HG03432 (cell line): Measurements from ENCODE around the gene PSMB8.

Experiments used
- ATAC-seq: cut with Tn5 transposase; IDR thresholded peaks from one replicate; pipeline ENCODE4 v1.9.1; 2021; ENCODE audit warnings: mild to moderate bottlenecking, moderate library complexity; ENCODE audit not compliant: unreplicated experiment

PSMB8 gene

DNA sequence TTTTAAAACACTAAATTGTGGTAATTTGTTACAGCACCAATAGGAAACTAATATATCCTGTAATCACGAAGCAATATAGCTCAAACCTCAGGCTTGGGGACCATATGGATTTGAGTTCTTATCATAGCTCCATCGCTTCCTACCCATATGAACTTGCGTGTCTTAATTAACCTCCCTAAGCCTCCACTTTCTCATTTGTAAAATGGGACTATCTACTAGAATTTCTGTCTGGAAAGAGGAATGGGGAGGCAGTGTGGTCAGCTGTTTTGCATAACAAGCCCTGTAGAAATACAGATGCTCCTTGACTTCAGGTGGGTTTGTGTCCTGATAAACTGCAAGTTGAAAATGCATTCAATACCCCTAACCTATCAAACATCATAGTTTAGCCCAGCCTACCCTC is 44.1 kb downstream of the PSMB8 start:
- ATAC-seq, result no peak

- ATAC-seq, result no peak
Observed at GRCh38 chr6:32799168-32799567, 44.7 kb downstream of the PSMB8 start.

GRCh38 chr6:32796848-32797776 is 46.7 kb downstream of the PSMB8 start:
- no peak for ATAC-seq

GRCh38 chr6:32794510-32794909 is 49.3 kb downstream of the PSMB8 start:
- ATAC-seq, result no peak

DNA sequence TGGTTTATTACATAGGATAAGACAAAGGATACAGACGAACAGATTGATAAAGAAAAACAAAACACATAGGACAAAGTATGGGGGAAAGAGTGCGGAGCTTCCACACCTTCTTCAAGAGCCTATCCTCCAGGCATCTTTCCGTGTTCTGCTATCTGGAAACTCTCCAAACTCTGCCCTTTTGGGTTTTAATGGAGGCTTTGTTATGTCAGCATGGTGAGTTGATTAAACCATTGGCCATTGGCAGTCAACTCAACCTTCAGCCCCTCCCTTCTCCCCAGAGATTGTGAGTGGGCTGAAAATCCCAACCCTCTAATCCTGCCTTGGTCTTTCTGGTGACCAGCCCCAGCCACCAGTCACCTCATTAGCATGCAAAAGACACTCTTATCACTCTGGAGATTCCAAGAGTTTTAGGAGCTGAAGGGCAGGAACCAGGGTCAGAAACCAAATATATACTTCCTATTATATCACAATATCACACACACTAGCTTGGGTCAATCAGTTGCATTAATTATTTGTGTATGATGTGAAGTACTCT is 50.9 kb downstream of the PSMB8 start:
- ATAC-seq, result no peak
